Uterus (tissue), 2 donors: ENCODE results near the gene SLC16A3.

Experiments used
- POLR2A ChIP-seq, 2 donors: fragments of 450-650 bp; IDR thresholded peaks; one replicate each; pipeline ENCODE4 v1.6.1; 2016; ENCODE audit warnings: antibody characterized with exemption in 2 of 2, mild to moderate bottlenecking in 1 of 2, moderate library complexity in 1 of 2
- TF ChIP-seq, protein P1 (sequence below), 4 experiments: fragments of 200-600 bp in 2 of 4; fragments of 450-650 bp in 2 of 4; sonication (generic) in 2 of 4; IDR thresholded peaks; one replicate each; pipeline ENCODE4 v1.5.1; 2016 to 2019; ENCODE audit warnings: antibody characterized with exemption in 4 of 4, mild to moderate bottlenecking in 2 of 4, moderate library complexity in 1 of 4

DNA sequence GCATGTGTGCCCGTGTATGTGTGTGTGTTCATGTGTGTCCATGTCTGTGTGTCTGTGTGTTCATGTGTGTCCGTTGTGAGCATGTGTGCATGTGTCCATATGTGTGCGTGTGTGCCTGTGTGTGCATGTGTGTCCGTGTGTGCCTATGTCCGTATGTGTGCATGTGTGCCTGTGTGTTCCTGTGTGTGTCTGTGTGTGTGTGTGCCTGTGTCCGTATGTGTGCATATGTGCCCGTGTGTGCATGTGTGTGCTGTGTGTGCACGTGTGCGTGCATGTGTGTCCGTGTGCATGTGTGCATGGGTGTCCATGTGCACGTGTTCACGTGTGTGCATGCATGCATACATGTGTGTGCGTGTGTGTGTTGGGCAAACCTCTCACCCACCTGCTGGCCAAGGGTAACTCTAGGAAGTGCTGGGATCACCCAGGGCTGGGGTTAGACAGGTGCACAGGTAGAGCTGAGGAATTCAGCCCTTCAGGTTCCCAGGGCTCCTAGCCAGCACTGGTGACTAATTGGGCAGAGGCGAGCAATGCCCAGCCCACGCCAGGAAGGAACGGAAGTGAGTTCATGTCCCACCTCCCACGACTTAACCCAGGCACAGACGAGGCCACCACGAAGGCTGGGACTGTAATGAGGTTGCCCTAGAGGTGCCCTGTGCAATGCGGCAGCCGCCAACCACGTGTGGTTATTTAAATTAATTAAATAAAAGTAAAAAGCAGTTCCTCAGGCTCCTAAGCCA is 52.8 kb downstream of the SLC16A3 start:
- no peak for TF ChIP-seq POLR2A (IDR thresholded peaks at IDR 0.05)
- TF ChIP-seq, protein P1, sequence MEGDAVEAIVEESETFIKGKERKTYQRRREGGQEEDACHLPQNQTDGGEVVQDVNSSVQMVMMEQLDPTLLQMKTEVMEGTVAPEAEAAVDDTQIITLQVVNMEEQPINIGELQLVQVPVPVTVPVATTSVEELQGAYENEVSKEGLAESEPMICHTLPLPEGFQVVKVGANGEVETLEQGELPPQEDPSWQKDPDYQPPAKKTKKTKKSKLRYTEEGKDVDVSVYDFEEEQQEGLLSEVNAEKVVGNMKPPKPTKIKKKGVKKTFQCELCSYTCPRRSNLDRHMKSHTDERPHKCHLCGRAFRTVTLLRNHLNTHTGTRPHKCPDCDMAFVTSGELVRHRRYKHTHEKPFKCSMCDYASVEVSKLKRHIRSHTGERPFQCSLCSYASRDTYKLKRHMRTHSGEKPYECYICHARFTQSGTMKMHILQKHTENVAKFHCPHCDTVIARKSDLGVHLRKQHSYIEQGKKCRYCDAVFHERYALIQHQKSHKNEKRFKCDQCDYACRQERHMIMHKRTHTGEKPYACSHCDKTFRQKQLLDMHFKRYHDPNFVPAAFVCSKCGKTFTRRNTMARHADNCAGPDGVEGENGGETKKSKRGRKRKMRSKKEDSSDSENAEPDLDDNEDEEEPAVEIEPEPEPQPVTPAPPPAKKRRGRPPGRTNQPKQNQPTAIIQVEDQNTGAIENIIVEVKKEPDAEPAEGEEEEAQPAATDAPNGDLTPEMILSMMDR (IDR thresholded peaks at IDR 0.05): no peak
